WTC11 (cell line): Measurements from ENCODE around the gene NRXN3. TPM values are rescaled to one million over a fixed set of nuclear protein-coding genes. Genes with fewer than 3 reads are reported as not detected.
A peak's percentile ranks its signal among the peaks of the same experiment; 100 is the strongest.

Experiments used
- ATAC-seq: fragments of 200-7000 bp; cut with Tn5 transposase; 2 replicates; pipeline ENCODE4 v1.10.0; 2021; ENCODE audit warnings: mild to moderate bottlenecking, moderate library complexity
- CTCF ChIA-PET: fragments of 300-600 bp; sonication (Branson Sonifier 250); formaldehyde crosslinking; loops from one replicate; lab custom pipeline; 2021; ENCODE audit warnings: antibody characterized with exemption; lab: Charles Lee
- POLR2A ChIA-PET: fragments of 350-600 bp; sonication (Branson Sonifier 250); formaldehyde crosslinking; loops from one replicate; lab custom pipeline; 2021; ENCODE audit warnings: antibody characterized with exemption; lab: Charles Lee
- DNase-seq: peaks from one replicate; pipeline ENCODE4 v3.0.0; 2021; ENCODE audit warnings: low spot score
- H3K27ac Mint-ChIP-seq: 2 replicates; pipeline ENCODE4 v1.8.0; 2021; ENCODE audit warnings: mixed read lengths
- H3K27me3 Mint-ChIP-seq: 2 replicates; pipeline ENCODE4 v1.8.0; 2021; ENCODE audit warnings: low read depth, mild to moderate bottlenecking, moderate library complexity, mixed read lengths
- H3K36me3 Mint-ChIP-seq: 2 replicates; pipeline ENCODE4 v1.8.0; 2021; ENCODE audit warnings: mixed read lengths
- H3K4me1 Mint-ChIP-seq: 2 replicates; pipeline ENCODE4 v1.8.0; 2022; ENCODE audit warnings: mixed read lengths
- H3K4me3 Mint-ChIP-seq: 2 replicates; pipeline ENCODE4 v1.8.0; 2021; ENCODE audit warnings: mild to moderate bottlenecking, moderate library complexity, mixed read lengths
- H3K9me3 Mint-ChIP-seq: 2 replicates; pipeline ENCODE4 v1.8.0; 2021; ENCODE audit warnings: mixed read lengths
- ARID4B ChIP-seq: sonication (generic); formaldehyde crosslinking; IDR thresholded peaks from 2 replicates; pipeline ENCODE4 v1.8.0; 2023; ENCODE audit warnings: missing genetic modification reagents, mild to moderate bottlenecking, borderline replicate concordance
- CDX4 ChIP-seq: fragments of 250-450 bp; sonication (Bioruptor Pico); IDR thresholded peaks from 2 replicates; pipeline ENCODE4 v1.9.0; 2021; ENCODE audit warnings: moderate library complexity, mild to moderate bottlenecking, inconsistent platforms, borderline replicate concordance
- CTCF ChIP-seq: fragments of 200-600 bp; IDR thresholded peaks from 2 replicates; pipeline ENCODE4 v1.8.0; 2022; ENCODE audit warnings: antibody characterized with exemption
- GABPB1 ChIP-seq: sonication (generic); formaldehyde crosslinking; IDR thresholded peaks from 2 replicates; pipeline ENCODE4 v1.8.1; 2023; ENCODE audit warnings: mild to moderate bottlenecking, missing genetic modification reagents
- GRHL2 ChIP-seq: fragments of 250-450 bp; sonication (Bioruptor Pico); IDR thresholded peaks from 2 replicates; pipeline ENCODE4 v1.8.0; 2022; ENCODE audit warnings: mild to moderate bottlenecking, moderate library complexity; ENCODE audit not compliant: insufficient replicate concordance, severe bottlenecking
- JUN ChIP-seq: sonication (generic); formaldehyde crosslinking; IDR thresholded peaks from 2 replicates; pipeline ENCODE4 v1.8.0; 2023; ENCODE audit warnings: mild to moderate bottlenecking, missing genetic modification reagents
- NR1H2 ChIP-seq: sonication (generic); formaldehyde crosslinking; IDR thresholded peaks from 2 replicates; pipeline ENCODE4 v1.9.0; 2021; ENCODE audit warnings: mild to moderate bottlenecking, moderate library complexity, missing genetic modification reagents
- NR2C2 ChIP-seq: sonication (generic); formaldehyde crosslinking; IDR thresholded peaks from 2 replicates; pipeline ENCODE4 v1.8.0; 2022; ENCODE audit warnings: mild to moderate bottlenecking, missing genetic modification reagents
- RELA ChIP-seq: sonication (generic); formaldehyde crosslinking; IDR thresholded peaks from 2 replicates; pipeline ENCODE4 v1.8.1; 2022; ENCODE audit warnings: missing genetic modification reagents, mild to moderate bottlenecking, borderline replicate concordance
- TCF7 ChIP-seq: sonication (generic); formaldehyde crosslinking; IDR thresholded peaks from 2 replicates; pipeline ENCODE4 v1.8.0; 2022; ENCODE audit warnings: mild to moderate bottlenecking, low read depth, missing genetic modification reagents, moderate library complexity
- TEAD4 ChIP-seq: sonication (generic); formaldehyde crosslinking; IDR thresholded peaks from 2 replicates; pipeline ENCODE4 v1.8.0; 2022; ENCODE audit warnings: mild to moderate bottlenecking, missing genetic modification reagents
- USF1 ChIP-seq: sonication (generic); formaldehyde crosslinking; IDR thresholded peaks from 2 replicates; pipeline ENCODE4 v1.8.0; 2022; ENCODE audit warnings: mild to moderate bottlenecking, missing genetic modification reagents
- ZBTB21 ChIP-seq: sonication (generic); formaldehyde crosslinking; IDR thresholded peaks from 2 replicates; pipeline ENCODE4 v1.8.1; 2023; ENCODE audit warnings: mild to moderate bottlenecking, missing genetic modification reagents, borderline replicate concordance
- ZBTB43 ChIP-seq: sonication (generic); formaldehyde crosslinking; IDR thresholded peaks from 2 replicates; pipeline ENCODE4 v1.8.1; 2023; ENCODE audit warnings: mild to moderate bottlenecking, missing genetic modification reagents
- ZNF263 ChIP-seq: sonication (generic); formaldehyde crosslinking; IDR thresholded peaks from 2 replicates; pipeline ENCODE4 v1.8.1; 2022; ENCODE audit warnings: low read depth, mild to moderate bottlenecking, moderate library complexity, missing genetic modification reagents
- ZNF317 ChIP-seq: sonication (generic); formaldehyde crosslinking; IDR thresholded peaks from 2 replicates; pipeline ENCODE4 v1.8.1; 2023; ENCODE audit warnings: low read depth, mild to moderate bottlenecking, moderate library complexity, missing genetic modification reagents, borderline replicate concordance
- ZNF396 ChIP-seq: fragments of 250-450 bp; sonication (Bioruptor Pico); IDR thresholded peaks from 2 replicates; pipeline ENCODE4 v1.8.0; 2021; ENCODE audit warnings: mild to moderate bottlenecking, moderate library complexity, borderline replicate concordance
- ZNF425 ChIP-seq: fragments of 250-450 bp; sonication (Bioruptor Pico); conservative IDR thresholded peaks from 2 replicates; pipeline ENCODE4 v1.9.0; 2021; ENCODE audit warnings: mild to moderate bottlenecking
- ZSCAN18 ChIP-seq: fragments of 250-450 bp; sonication (Bioruptor Pico); IDR thresholded peaks from 2 replicates; pipeline ENCODE4 v2.1.2; 2022; ENCODE audit warnings: mild to moderate bottlenecking, moderate library complexity
- total RNA-seq: library from RNA; stranded (reverse); gene quantifications from 3 replicates; pipeline ENCODE4 v1.2.3, GENCODE V29; 2021

Gene NRXN3
- total RNA-seq, 1 experiment from 2014 or later = 3.0 TPM

GRCh38 chr14:78790271-78790670 lies 620.1 kb downstream of the NRXN3 start:
- no peak for TF ChIP-seq GRHL2 (CRISPR knock-in tag)
- no peak for TF ChIP-seq USF1 (CRISPR knock-in tag)
- TF ChIP-seq CTCF = no peak
- TF ChIP-seq ZNF263 (CRISPR knock-in tag) = no peak
- TF ChIP-seq ZBTB21 = no peak
- no peak for TF ChIP-seq NR1H2
- no peak for TF ChIP-seq NR2C2 (CRISPR knock-in tag)
- TF ChIP-seq, all 79 proteins: peak for 0
- POLR2A ChIA-PET = no interaction called here

GRCh38 chr14:78798757-78799156 lies 628.6 kb downstream of the NRXN3 start:
- DNase-seq = peak; percentile 12
- Mint-ChIP-seq H3K27ac (no peak overlapping the region), H3K4me3 (no peak overlapping the region), H3K36me3 (0 out of 2 replicates have a peak, but pooled peaks cover 4% of the 10 kb centered on the region), H3K27me3 (no peaks in the 10 kb centered on the region), H3K9me3 (peaks cover 9% of the 10 kb centered on the region; the same call in 1 of the 2 replicates), H3K4me1 (peaks cover 12% of the 10 kb centered on the region)
- ChIA-PET CTCF (no interaction called here), POLR2A (interaction anchor here (0.6 kb wide), 1 partner anchor 40 kb away, joined by 3 read pairs; no protein-coding TSS in a partner anchor)
- ATAC-seq = peak; percentile 60
- TF ChIP-seq ZNF396 (CRISPR knock-in tag) = no peak
- no peak for TF ChIP-seq ZNF317
- no peak for TF ChIP-seq RELA
- no peak for TF ChIP-seq ZBTB43 (CRISPR knock-in tag)
- TF ChIP-seq TCF7 (CRISPR knock-in tag) = no peak
- no peak for TF ChIP-seq CDX4
- TF ChIP-seq ARID4B (CRISPR knock-in tag) = no peak
- no peak for TF ChIP-seq TEAD4
- TF ChIP-seq JUN = no peak
- TF ChIP-seq ZSCAN18 = no peak
- no peak for TF ChIP-seq ZNF425 (CRISPR knock-in tag)
- TF ChIP-seq GABPB1 (CRISPR knock-in tag) = no peak

More at GRCh38 chr14:78790271-78790670, 620.1 kb downstream of the NRXN3 start:
- Mint-ChIP-seq H3K36me3 (no peaks in the 10 kb centered on the region), H3K27ac (no peak overlapping the region), H3K9me3 (no peaks in the 10 kb centered on the region), H3K27me3 (no peaks in the 10 kb centered on the region), H3K4me3 (no peak overlapping the region), H3K4me1 (peaks cover 9% of the 10 kb centered on the region)
- ATAC-seq (peak; percentile 83), DNase-seq (no peak)
- CTCF ChIA-PET = interaction anchor here (0.6 to 2.3 kb wide), 19 partner anchors 8 to 341 kb away, joined by 3 to 10 read pairs (median 4); no protein-coding TSS in a partner anchor
